ENCODE measurements around the gene BANF2. TPM values are rescaled to one million over a fixed set of nuclear protein-coding genes. Genes with fewer than 3 reads are reported as not detected.

Gene BANF2
- total and polyA plus RNA-seq, 12 donors = not detected

DNA sequence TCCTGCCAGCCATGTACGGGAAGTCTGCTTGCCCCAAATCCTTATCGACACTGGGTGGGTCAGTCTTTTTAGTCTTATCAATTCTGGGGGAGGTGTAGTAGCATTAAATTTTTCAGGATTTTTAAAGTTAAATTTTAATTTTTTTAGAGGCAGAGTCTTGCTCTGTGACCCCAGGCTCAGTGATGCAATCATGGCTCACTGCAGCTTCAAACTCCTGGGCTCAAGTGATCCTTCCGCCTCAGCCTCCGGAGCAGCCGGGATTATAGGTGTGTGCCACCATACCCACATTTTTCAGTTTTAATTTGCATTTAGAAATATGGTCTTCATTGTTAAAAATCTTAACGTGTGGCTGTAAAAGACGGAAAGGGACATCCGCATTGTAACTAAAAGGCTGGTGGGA, 51.9 kb downstream of the BANF2 start:
- TF ChIP-seq CTCF (IDR thresholded peaks at IDR 0.05) = no peak
- no peak overlapping the region for H3K27ac ChIP-seq
- ATAC-seq = no peak
- H3K27me3 ChIP-seq = peaks cover 0 to 4% (median 0%) of the 10 kb centered on the region in 7 donors
- DNase-seq = no peak
- no peaks in the 10 kb centered on the region for H3K36me3 ChIP-seq
- H3K4me1 ChIP-seq = peaks cover 0 to 24% (median 16%) of the 10 kb centered on the region in 9 donors
- H3K4me3 ChIP-seq = no peak overlapping the region
- no peaks in the 10 kb centered on the region for H3K9me3 ChIP-seq
- 90% methylated on average over 8 of the region's 8 CpGs for WGBS, 2 donors
- intact Hi-C loops (cut with DNase I) = loop anchor here in 3 of 10 donors (5.0 to 10.0 kb wide), 3 partner anchors 64 to 146 kb away; partner anchors contain the start of gene RRBP1 (in 1 of the 3)

GRCh38 chr20:17752459-17752858, 52.7 kb downstream of the BANF2 start:
- DNase-seq (no peak), ATAC-seq (no peak)
- H3K4me3 ChIP-seq = no peak overlapping the region
- no peaks in the 10 kb centered on the region for H3K36me3 ChIP-seq
- no peaks in the 10 kb centered on the region for H3K9me3 ChIP-seq
- H3K27ac ChIP-seq = no peak overlapping the region
- intact Hi-C loops (cut with DNase I) = loop anchor here in 3 of 10 donors (5.0 to 10.0 kb wide), 3 partner anchors 65 to 145 kb away; partner anchors contain the start of gene RRBP1 (in 1 of the 3)
- peaks cover 0 to 4% (median 0%) of the 10 kb centered on the region in 7 donors for H3K27me3 ChIP-seq
- no peak for TF ChIP-seq CTCF (IDR thresholded peaks at IDR 0.05)
- WGBS, 2 donors = 30 to 33% methylated on average over 2 of the region's 2 CpGs
- peaks cover 0 to 20% (median 16%) of the 10 kb centered on the region in 9 donors for H3K4me1 ChIP-seq

DNA sequence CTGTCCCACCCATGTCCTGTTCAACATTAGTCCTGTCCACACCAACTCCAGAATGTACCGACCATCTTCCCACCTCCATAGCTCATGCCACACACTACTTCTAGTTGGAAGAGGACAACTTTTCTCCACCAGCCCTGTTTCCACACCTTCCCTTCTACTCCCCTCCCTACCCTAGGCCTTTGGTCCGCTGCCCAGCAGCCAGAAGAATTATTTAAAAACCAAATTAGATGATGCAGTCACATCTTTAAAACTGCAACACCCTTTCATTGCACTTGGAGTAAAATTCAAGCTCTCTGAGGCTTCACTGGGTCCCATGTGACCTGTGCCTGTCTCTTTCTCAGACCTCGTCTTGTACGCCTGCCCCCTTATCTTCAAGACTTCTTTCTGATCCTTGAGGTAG, 53.8 kb downstream of the BANF2 start:
- no peaks in the 10 kb centered on the region for H3K36me3 ChIP-seq
- no peak for DNase-seq
- WGBS, 2 donors = 88 to 92% methylated on average over 4 of the region's 4 CpGs

GRCh38 chr20:17756529-17756928, 56.8 kb downstream of the BANF2 start:
- TF ChIP-seq CTCF (IDR thresholded peaks at IDR 0.05) = no peak
- intact Hi-C loops (cut with DNase I) = loop anchor here in 1 of 10 donors (10.0 kb wide), 1 partner anchor 72 kb away; the partner anchor contains the start of gene RRBP1
- no peaks in the 10 kb centered on the region for H3K4me1 ChIP-seq
- DNase-seq = no peak
- no peak overlapping the region for H3K27ac ChIP-seq
- ATAC-seq = no peak
- no peaks in the 10 kb centered on the region for H3K36me3 ChIP-seq
- peaks cover 0 to 21% (median 13%) of the 10 kb centered on the region in 11 donors for H3K9me3 ChIP-seq
- peaks cover 0 to 4% (median 0%) of the 10 kb centered on the region in 7 donors for H3K27me3 ChIP-seq
- no peak overlapping the region for H3K4me3 ChIP-seq
- 78 to 83% methylated on average over 6 of the region's 6 CpGs for WGBS, 2 donors

More for the DNA sequence above, 53.8 kb downstream of the BANF2 start:
- peaks cover 0 to 10% (median 5%) of the 10 kb centered on the region in 11 donors for H3K9me3 ChIP-seq
- intact Hi-C loops (cut with DNase I) = loop anchor here in 3 of 10 donors (5.0 to 10.0 kb wide), 3 partner anchors 66 to 144 kb away; partner anchors contain the start of gene RRBP1 (in 1 of the 3)
- peaks cover 0 to 17% (median 16%) of the 10 kb centered on the region in 9 donors for H3K4me1 ChIP-seq
- H3K27me3 ChIP-seq = peaks cover 0 to 4% (median 0%) of the 10 kb centered on the region in 7 donors
- no peak overlapping the region for H3K4me3 ChIP-seq
- no peak for TF ChIP-seq CTCF (IDR thresholded peaks at IDR 0.05)
- ATAC-seq = no peak
- H3K27ac ChIP-seq = no peak overlapping the region
